T-helper 1 cell treated with Interleukin-12 subunit alpha and Interleukin-12 subunit beta and Interleukin-4 antibody, amounts not matched to agents 30 ng/mL and 1 ng/mL, for 36 hours (primary cell): ENCODE measurements around the gene SULT1A2. TPM values are rescaled to one million over a fixed set of nuclear protein-coding genes. Genes with fewer than 3 reads are reported as not detected.
"Not testable (repeated sequence)": the region's sequence is repeated elsewhere in the genome, so short reads cannot be mapped to it uniquely, and the experiment has no call there.

Source experiments
- intact Hi-C: fragments of 100-400 bp; cut with micrococcal nuclease; formaldehyde crosslinking; loops from one replicate; pipeline ENCODE4 v1.15.1; 2024
- total RNA-seq: library from RNA; stranded (reverse); gene quantifications from 2 replicates; pipeline ENCODE4 v1.2.3, GENCODE V29; 2022

The SULT1A2 gene
- total RNA-seq, 1 donor from 2014 or later: 0.37 TPM

- intact Hi-C loops: no loop called here
These were observed 13.1 kb upstream of the SULT1A2 start, which contains the start of gene SULT1A1 for GRCh38 chr16:28609631-28610594. Gene SULT1A1 (minus strand): TSS chr16:28610044. CDS start chr16:28608855, 1,189 bp downstream.

GRCh38 chr16:28608867-28609596, 12.2 kb upstream of the SULT1A2 start:
- intact Hi-C loops: not testable (repeated sequence)

DNA sequence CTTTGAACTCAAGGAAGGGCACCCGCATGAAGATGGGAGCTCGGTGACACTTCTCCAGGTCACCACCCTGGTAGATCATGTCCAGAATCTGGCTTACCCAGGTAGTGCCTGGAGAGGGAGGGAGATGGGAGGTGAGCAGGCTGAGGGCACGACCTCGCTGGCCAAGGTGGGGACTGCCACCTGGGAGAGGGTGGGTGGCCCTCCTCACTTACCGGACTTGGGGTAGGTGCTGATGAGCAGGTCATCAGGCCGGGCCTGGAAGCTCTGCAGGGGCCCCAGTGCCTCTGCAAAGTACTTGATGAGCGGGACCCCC, 11.6 kb upstream of the SULT1A2 start:
- intact Hi-C loops: not testable (repeated sequence)

DNA sequence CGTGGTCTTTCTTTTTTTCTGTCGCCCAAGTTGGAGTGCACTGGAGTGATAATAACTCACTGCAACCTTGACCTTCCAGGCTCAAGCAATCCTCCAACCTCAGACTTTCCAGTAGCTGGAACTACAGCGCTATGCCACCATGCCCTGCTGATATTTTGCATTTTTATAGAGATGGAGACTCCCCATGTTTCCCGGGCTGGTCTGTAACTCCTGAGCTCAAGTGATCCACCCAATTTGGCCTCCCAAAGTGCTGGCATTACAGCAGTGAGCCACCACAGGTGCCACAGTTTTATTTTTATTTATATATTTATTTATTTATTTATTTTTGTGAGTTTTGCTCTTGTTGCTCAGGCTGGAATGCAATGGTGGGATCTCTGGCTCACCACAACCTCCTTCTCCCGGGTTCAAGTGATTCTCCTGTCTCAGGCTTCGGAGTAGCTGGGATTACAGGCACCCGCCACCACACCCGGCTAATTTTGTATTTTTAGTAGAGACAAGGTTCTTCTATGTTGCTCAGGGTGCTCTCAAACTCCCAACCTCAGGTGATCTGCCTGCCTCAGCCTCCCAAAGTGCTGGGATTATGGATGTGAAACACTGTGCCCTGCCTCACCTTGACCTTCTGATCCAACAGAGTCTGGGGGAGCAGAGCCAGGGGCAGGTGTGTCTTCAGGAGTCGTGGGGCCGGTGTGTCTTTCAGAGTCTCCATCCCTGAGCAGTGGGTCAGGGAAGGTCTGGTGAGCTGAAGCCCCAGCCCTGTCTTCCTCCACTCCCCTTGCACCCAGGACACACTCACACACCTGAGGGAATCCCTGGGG, 11.0 kb upstream of the SULT1A2 start:
- intact Hi-C loops: not testable (repeated sequence)

GRCh38 chr16:28607116-28607623, 10.3 kb upstream of the SULT1A2 start:
- intact Hi-C loops: no loop called here

GRCh38 chr16:28606291-28607115, 9.7 kb upstream of the SULT1A2 start:
- intact Hi-C loops: no loop called here

DNA sequence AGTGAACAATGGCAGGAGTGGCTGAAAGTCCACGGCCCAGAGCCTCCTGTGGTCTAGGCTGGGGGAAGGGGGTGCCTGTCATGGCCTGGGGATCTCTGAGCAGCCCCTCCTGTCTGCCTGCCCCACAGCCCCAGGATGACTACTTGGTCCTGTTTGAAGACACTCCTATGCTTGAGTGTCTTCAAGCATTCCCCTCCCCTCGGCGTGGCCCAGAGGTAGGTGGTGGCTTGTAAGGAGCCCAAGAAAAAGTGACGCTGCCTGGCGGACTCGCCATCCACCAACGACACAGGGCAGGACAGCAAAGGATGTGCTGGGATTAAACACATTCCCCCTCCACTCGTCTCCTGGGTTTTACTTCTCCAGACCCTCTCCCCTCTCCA, 7.3 kb upstream of the SULT1A2 start:
- intact Hi-C loops: no loop called here

- intact Hi-C loops: no loop called here
These were observed 6.7 kb upstream of the SULT1A2 start for GRCh38 chr16:28603381-28604185.

DNA sequence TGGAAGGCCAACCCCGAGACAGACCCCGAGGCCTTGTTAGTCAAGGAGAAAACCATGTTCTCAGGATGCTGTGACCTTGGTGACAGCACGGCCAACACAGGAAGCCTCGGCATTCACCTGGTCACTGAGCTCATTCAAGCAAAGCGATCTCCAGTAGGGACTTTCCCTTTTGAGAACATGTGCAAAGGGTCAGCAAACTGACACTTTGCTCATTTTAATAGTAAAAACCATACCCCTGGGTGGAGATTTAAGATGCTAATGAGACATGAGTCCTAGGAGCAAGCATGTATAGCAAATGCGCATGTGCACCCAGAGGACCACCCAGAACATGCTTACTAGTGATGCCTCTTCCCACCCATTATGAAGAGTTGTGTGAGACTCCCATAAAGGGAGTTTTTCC, 5.7 kb upstream of the SULT1A2 start:
- intact Hi-C loops: no loop called here

- intact Hi-C loops: not testable (repeated sequence)
These were observed 5.2 kb upstream of the SULT1A2 start for GRCh38 chr16:28602062-28602461.

- intact Hi-C loops: not testable (repeated sequence)
These were observed 4.7 kb upstream of the SULT1A2 start for GRCh38 chr16:28601589-28601988.

DNA sequence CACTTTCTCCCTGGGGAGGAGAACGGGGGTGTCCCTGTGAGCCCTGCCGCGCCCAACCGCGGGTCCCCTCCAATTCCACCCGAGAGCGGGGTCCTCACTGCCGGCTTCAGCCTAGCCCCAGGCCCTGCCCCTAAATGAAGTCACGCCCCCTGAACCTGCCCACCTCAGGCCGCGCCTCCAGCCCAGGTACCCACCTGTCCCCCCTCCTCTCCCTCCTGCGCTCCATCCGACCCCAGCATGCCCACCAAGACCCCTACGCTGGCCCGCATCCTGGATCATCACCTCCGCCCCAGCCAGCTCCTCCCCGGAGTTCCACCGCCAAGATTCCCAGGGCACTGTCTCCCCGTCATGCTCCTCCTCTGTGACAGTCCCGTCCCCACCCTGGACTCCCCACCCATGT, 4.1 kb upstream of the SULT1A2 start:
- intact Hi-C loops: not testable (repeated sequence)

GRCh38 chr16:28599377-28600285, 2.8 kb upstream of the SULT1A2 start:
- intact Hi-C loops: not testable (repeated sequence)

DNA sequence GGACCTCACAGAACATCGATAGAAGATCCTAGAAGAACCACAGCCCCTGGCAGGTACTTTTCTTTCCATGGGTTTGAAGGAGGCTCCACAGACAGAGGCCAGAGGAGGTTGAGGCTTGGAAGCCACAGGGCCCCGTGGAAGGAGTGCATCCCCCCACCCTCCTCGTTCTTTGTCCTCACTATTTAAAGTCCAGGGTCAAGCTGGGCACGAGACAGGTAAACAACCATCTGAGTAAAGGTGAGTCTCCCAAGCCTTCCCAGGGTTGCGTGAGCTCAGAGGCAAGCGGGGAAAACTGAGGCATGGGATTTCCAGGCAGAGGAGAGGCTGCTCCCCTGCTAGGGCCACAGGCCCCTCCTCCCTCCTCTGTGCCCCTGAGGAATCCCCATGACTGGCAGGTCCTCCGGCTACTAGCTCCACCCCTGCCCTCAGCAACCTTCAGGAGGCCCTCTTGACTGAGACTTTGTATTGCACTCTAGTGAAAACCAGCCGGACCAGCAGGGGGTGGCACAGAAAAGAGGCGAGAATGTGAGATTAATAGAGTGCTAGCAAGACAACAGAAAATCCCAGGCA, 927 bp upstream of the SULT1A2 start:
- intact Hi-C loops: no loop called here

DNA sequence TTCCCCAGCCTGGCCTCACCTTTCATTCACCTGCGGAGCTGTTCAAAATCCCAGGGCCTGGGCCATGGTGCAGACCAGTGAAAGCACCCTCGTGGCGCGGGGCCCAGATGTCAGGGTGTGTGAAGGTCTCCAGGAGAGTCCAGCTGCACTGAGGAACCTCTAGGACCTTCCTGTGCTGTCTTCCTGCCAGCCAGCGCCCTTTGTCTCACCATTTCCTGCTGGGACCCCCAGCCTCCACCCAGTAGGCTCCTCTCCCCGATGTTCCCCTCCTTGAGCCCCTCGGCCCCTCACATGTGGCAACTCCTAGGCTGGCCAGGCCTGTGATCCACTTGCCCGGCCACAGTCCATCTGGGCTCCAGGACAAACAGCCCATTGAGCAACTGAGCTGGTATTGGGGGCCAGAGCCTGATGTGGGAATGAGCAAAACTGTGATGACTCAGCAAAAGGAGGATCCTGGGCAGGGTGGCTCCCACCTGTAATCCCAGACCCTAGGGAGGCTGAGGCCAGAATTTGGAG, 677 bp downstream of the SULT1A2 start:
- intact Hi-C loops: no loop called here

DNA sequence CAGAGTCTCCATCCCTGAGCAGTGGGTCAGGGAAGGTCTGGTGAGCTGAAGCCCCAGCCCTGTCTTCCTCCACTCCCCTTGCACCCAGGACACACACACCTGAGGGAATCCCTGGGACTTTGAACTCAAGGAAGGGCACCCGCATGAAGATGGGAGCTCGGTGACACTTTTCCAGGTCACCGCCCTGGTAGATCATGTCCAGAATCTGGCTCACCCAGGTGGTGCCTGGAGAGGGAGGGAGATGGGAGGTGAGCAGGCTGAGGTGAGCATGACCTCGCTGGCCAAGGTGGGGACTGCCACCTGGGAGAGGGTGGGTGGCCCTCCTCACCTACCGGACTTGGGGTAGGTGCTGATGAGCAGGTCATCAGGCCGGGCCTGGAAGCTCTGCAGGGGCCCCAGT, 1.4 kb downstream of the SULT1A2 start:
- intact Hi-C loops: not testable (repeated sequence)

GRCh38 chr16:28592979-28593553, 3.8 kb downstream of the SULT1A2 start:
- intact Hi-C loops: no loop called here

GRCh38 chr16:28592511-28592910, 4.3 kb downstream of the SULT1A2 start:
- intact Hi-C loops: no loop called here
